ENCODE results near the gene RPS6KL1.

Gene RPS6KL1

GRCh38 chr14:74922752-74923401, at the start of gene RPS6KL1:
TSS of gene RPS6KL1 (minus strand) at chr14:74923260. CDS start at chr14:74921541, 1,719 bp downstream.
- peak; percentile 52 for DNase-seq

- no peak for DNase-seq
These were observed 45.8 kb upstream of the RPS6KL1 start for GRCh38 chr14:74968811-74969210.

GRCh38 chr14:74965486-74966153, 42.6 kb upstream of the RPS6KL1 start:
- DNase-seq, result no peak

GRCh38 chr14:74964787-74965485, 41.9 kb upstream of the RPS6KL1 start:
- DNase-seq, result no peak

- DNase-seq, result no peak
These were observed 40.7 kb upstream of the RPS6KL1 start for GRCh38 chr14:74963705-74964271.

GRCh38 chr14:74963178-74963704, 40.2 kb upstream of the RPS6KL1 start:
- DNase-seq, result no peak

- DNase-seq, result no peak
These were observed 39.4 kb upstream of the RPS6KL1 start for GRCh38 chr14:74962493-74962892.

GRCh38 chr14:74962046-74962445, 39.0 kb upstream of the RPS6KL1 start:
- DNase-seq, result no peak

- no peak for DNase-seq
These were observed 38.3 kb upstream of the RPS6KL1 start for GRCh38 chr14:74961238-74961911.

GRCh38 chr14:74960736-74961135, 37.7 kb upstream of the RPS6KL1 start:
- no peak for DNase-seq

- DNase-seq, result no peak
These were observed 36.6 kb upstream of the RPS6KL1 start for GRCh38 chr14:74959596-74960180.

- DNase-seq, result no peak
These were observed 33.4 kb upstream of the RPS6KL1 start for GRCh38 chr14:74956280-74957072.

GRCh38 chr14:74956027-74956279, 32.9 kb upstream of the RPS6KL1 start:
- no peak for DNase-seq

GRCh38 chr14:74955229-74956026, 32.4 kb upstream of the RPS6KL1 start, which contains the start of gene PGF:
TSS of gene PGF (minus strand) at chr14:74955597. CDS start at chr14:74955242, 355 bp downstream.
- DNase-seq, result no peak

- DNase-seq, result no peak
These were observed 31.8 kb upstream of the RPS6KL1 start for GRCh38 chr14:74954947-74955228.

- DNase-seq, result no peak
These were observed 31.3 kb upstream of the RPS6KL1 start for GRCh38 chr14:74954232-74954946.

GRCh38 chr14:74953686-74954085, 30.6 kb upstream of the RPS6KL1 start:
- DNase-seq, result no peak

GRCh38 chr14:74952697-74953484, 29.8 kb upstream of the RPS6KL1 start:
- DNase-seq, result no peak

GRCh38 chr14:74952180-74952665, 29.2 kb upstream of the RPS6KL1 start:
- no peak for DNase-seq
